Body of pancreas (tissue), 4 donors: ENCODE results near the gene MMP2. TPM values are rescaled to one million over a fixed set of nuclear protein-coding genes. Genes with fewer than 3 reads are reported as not detected.
A peak's percentile ranks its signal among the peaks of the same experiment; 100 is the strongest.

Experiments used
- ATAC-seq: fragments of 150-250 bp; one replicate; pipeline ENCODE4 v1.9.1; 2016
- DNase-seq, 4 donors: peaks; one replicate each; pipeline ENCODE4 v3.0.0-alpha.2; 2019
- H3K27ac ChIP-seq, 4 donors: fragments of 200-600 bp; sonication (generic); 1 replicate in 3 of 4; 2 replicates in 1 of 4; pipeline versions ENCODE4 v1.5.1 to v1.6.1; 2016 to 2019; ENCODE audit warnings: mild to moderate bottlenecking in 1 of 4, mixed read lengths in 1 of 4, moderate library complexity in 1 of 4
- H3K27me3 ChIP-seq, 2 donors: fragments of 200-600 bp; sonication (generic); one replicate each; pipeline ENCODE4 v1.6.0; 2016; ENCODE audit warnings: mild to moderate bottlenecking in 1 of 2
- H3K36me3 ChIP-seq, 2 donors: fragments of 200-600 bp; sonication (generic); replicated peaks in 1 of 2; 2 replicates each; pipeline ENCODE4 v1.5.1; 2016; ENCODE audit warnings: low read depth in 2 of 2; ENCODE audit not compliant: insufficient read depth in 1 of 2
- H3K4me1 ChIP-seq: fragments of 200-600 bp; sonication (generic); one replicate; pipeline ENCODE4 v1.6.0; 2016
- H3K4me3 ChIP-seq, 2 donors: fragments of 200-600 bp; sonication (generic); 1 replicate in 1 of 2; 2 replicates in 1 of 2; pipeline ENCODE4 v1.5.1; 2016 to 2019
- H3K9me3 ChIP-seq, 3 donors: fragments of 200-600 bp; sonication (generic); 1 replicate in 2 of 3; 2 replicates in 1 of 3; pipeline ENCODE4 v1.5.1; 2016
- CTCF ChIP-seq, 7 experiments: fragments of 450-650 bp in 4 of 7; fragments of 200-600 bp in 3 of 7; sonication (generic) in 3 of 7; IDR thresholded peaks; one replicate each; pipeline ENCODE4 v1.5.1; 2016 to 2019; ENCODE audit warnings: antibody characterized with exemption in 7 of 7
- POLR2A ChIP-seq, 3 donors: fragments of 450-650 bp; IDR thresholded peaks; one replicate each; pipeline ENCODE4 v1.6.1; 2016; ENCODE audit warnings: antibody characterized with exemption in 3 of 3, mild to moderate bottlenecking in 2 of 3
- WGBS, 2 donors: methylation state at CpG; one replicate each; pipeline ENCODE4 v1.1.5; 2017; 5-methylcytosine and 5-hydroxymethylcytosine counted together
- intact Hi-C: fragments of 100-400 bp; cut with DNase I; formaldehyde crosslinking; loops from one replicate; pipeline ENCODE4 v1.15.1; 2023
- total RNA-seq, 2 donors: library from RNA; depleted of rRNA; stranded (reverse); fragments of >200 nt; gene quantifications; one replicate each; pipeline ENCODE4 v1.1.0, GENCODE V29; 2016

Gene MMP2
- total RNA-seq, 2 donors from 2014 or later: 58.7 to 76.0 TPM

- no peaks in the 10 kb centered on the region for H3K4me1 ChIP-seq
- no peak for ATAC-seq
- no peaks in the 10 kb centered on the region for H3K27me3 ChIP-seq
- no peak overlapping the region for H3K4me3 ChIP-seq
- no peaks in the 10 kb centered on the region for H3K36me3 ChIP-seq
- WGBS, 2 donors: 53 to 60% methylated on average over 2 of the region's 2 CpGs
- H3K9me3 ChIP-seq: no peaks in the 10 kb centered on the region
- intact Hi-C loops: no loop called here
- H3K27ac ChIP-seq: no peak overlapping the region
- DNase-seq: peak in 1 of 4 donors; percentile 36
- no peak for TF ChIP-seq CTCF (IDR thresholded peaks at IDR 0.05)
- TF ChIP-seq POLR2A (IDR thresholded peaks at IDR 0.05): no peak
These were observed 25.1 kb upstream of the MMP2 start for GRCh38 chr16:55453909-55454308.

- H3K4me3 ChIP-seq: no peak overlapping the region
- ATAC-seq (no peak), DNase-seq (no peak)
- no peaks in the 10 kb centered on the region for H3K4me1 ChIP-seq
- TF ChIP-seq CTCF (IDR thresholded peaks at IDR 0.05): no peak
- TF ChIP-seq POLR2A (IDR thresholded peaks at IDR 0.05): no peak
- no peaks in the 10 kb centered on the region for H3K36me3 ChIP-seq
- H3K9me3 ChIP-seq: no peaks in the 10 kb centered on the region
- no peaks in the 10 kb centered on the region for H3K27me3 ChIP-seq
- no peak overlapping the region for H3K27ac ChIP-seq
- intact Hi-C loops: no loop called here
- WGBS, 2 donors: 69 to 80% methylated on average over 6 of the region's 6 CpGs
These were observed 24.1 kb upstream of the MMP2 start for GRCh38 chr16:55454861-55455260.

GRCh38 chr16:55462241-55462640, 16.8 kb upstream of the MMP2 start:
- 55 to 59% methylated on average over 6 of the region's 6 CpGs for WGBS, 2 donors
- no peak for ATAC-seq
- intact Hi-C loops: loop anchor here (5.0 to 10.0 kb wide), 3 partner anchors 85 to 383 kb away; no protein-coding TSS in a partner anchor

GRCh38 chr16:55464375-55464774, 14.6 kb upstream of the MMP2 start:
- TF ChIP-seq POLR2A (IDR thresholded peaks at IDR 0.05) (no peak), CTCF (IDR thresholded peaks at IDR 0.05) (no peak)
- Histone ChIP-seq H3K36me3 (no peaks in the 10 kb centered on the region), H3K4me1 (no peaks in the 10 kb centered on the region), H3K9me3 (no peaks in the 10 kb centered on the region), H3K27me3 (no peaks in the 10 kb centered on the region), H3K27ac (no peak overlapping the region), H3K4me3 (no peak overlapping the region)
- 17 to 28% methylated on average over 1 to 4 of the region's 4 CpGs for WGBS, 2 donors
- DNase-seq (no peak), ATAC-seq (no peak)
- intact Hi-C loops: loop anchor here (5.0 to 10.0 kb wide), 3 partner anchors 83 to 380 kb away; no protein-coding TSS in a partner anchor

More at GRCh38 chr16:55462241-55462640, 16.8 kb upstream of the MMP2 start:
- Histone ChIP-seq H3K36me3 (no peaks in the 10 kb centered on the region), H3K27me3 (no peaks in the 10 kb centered on the region), H3K9me3 (no peaks in the 10 kb centered on the region), H3K27ac (no peak overlapping the region), H3K4me1 (no peaks in the 10 kb centered on the region), H3K4me3 (no peak overlapping the region)
- DNase-seq: no peak
- TF ChIP-seq POLR2A (IDR thresholded peaks at IDR 0.05) (no peak), CTCF (IDR thresholded peaks at IDR 0.05) (no peak)
